NCI-H748 (cell line): ENCODE measurements around the gene ZNF468.
"Not testable (repeated sequence)": the region's sequence is repeated elsewhere in the genome, so short reads cannot be mapped to it uniquely, and the experiment has no call there.

Experiments
- DNase-seq: peaks from one replicate; lab custom pipeline; 2025; ENCODE audit not compliant: unreplicated experiment; lab: John Stamatoyannopoulos, UW

Gene ZNF468

GRCh38 chr19:52857378-52858191, at the start of gene ZNF468:
Gene ZNF468 (minus strand): TSS chr19:52857619. CDS start chr19:52854272, 3,347 bp downstream.
- peak; percentile 83 for DNase-seq

GRCh38 chr19:52904052-52904780, 46.8 kb upstream of the ZNF468 start:
- not testable (repeated sequence) for DNase-seq

GRCh38 chr19:52901842-52902241, 44.4 kb upstream of the ZNF468 start:
- no peak for DNase-seq

DNA sequence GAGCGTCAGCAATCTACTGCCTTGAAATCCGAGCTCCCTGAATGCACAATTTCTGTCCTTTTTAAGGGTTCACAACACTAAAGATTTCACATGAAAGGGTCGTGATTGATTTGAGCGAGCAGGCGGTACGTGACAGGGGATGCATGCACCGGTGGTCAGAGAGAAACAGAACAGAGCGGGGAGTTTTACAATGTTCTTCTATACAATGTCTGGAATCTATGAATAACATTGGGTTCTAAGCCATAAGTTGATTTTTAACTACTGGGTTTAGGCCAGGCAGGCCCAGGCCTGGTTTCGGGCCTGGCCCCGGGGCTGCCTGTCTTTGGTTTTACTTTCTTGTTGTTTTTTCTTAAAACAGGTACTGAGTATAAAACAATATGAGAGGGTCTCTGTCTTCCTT, 41.2 kb upstream of the ZNF468 start:
- not testable (repeated sequence) for DNase-seq

GRCh38 chr19:52898101-52898500, 40.7 kb upstream of the ZNF468 start:
- no peak for DNase-seq

- peak; percentile 96 for DNase-seq
Observed at GRCh38 chr19:52897138-52897935, 39.9 kb upstream of the ZNF468 start, which contains the start of gene ZNF320. Gene ZNF320 (minus strand): TSS chr19:52897635. CDS start chr19:52890255, 7,380 bp downstream.

GRCh38 chr19:52896431-52897137, 39.2 kb upstream of the ZNF468 start:
- peak; percentile 66 for DNase-seq

GRCh38 chr19:52891336-52891735, 33.9 kb upstream of the ZNF468 start:
- no peak for DNase-seq

- DNase-seq = no peak
Observed at GRCh38 chr19:52889931-52890330, 32.5 kb upstream of the ZNF468 start.

GRCh38 chr19:52889076-52889475, 31.7 kb upstream of the ZNF468 start:
- no peak for DNase-seq

DNA sequence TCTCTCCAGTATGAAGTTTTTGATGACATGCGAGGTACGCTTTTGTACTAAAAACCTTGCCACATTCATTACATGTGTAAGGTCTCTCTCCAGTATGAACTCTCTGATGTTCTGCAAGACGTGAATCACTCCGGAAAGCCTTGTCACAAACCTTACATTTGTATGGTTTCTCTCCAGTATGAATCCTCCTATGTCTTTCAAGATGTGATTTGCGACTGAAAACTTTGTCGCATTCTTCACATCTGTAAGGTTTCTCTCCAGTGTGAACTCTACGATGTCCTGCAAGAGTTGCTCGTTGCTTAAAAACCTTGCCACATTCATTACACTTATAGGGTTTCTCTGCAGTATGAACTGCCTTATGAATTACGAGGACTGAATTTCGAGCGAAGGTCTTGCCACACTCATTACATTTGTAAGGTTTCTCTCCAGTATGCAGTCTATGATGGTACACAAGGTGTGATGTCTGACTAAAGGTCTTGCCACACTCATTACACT, 23.5 kb upstream of the ZNF468 start:
- no peak for DNase-seq

DNA sequence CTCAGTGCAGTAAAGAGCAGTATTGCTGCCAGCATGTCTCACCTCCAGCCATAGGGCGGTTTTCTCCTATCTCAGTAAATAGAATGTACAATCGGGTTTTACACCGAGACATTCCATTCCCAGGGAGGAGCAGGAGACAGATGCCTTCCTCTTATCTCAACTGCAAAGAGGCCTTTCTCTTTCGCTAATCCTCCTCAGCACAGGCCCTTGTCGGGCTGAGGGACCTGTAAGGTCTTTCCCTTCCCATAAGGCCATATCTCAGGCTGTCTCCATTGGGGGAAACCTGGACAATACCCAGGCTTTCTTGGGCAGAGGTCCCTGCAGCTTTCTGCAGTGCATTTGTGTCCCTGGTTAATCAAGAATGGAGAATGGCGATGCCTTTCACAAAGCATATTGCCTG, 15.6 kb upstream of the ZNF468 start:
- not testable (repeated sequence) for DNase-seq

DNA sequence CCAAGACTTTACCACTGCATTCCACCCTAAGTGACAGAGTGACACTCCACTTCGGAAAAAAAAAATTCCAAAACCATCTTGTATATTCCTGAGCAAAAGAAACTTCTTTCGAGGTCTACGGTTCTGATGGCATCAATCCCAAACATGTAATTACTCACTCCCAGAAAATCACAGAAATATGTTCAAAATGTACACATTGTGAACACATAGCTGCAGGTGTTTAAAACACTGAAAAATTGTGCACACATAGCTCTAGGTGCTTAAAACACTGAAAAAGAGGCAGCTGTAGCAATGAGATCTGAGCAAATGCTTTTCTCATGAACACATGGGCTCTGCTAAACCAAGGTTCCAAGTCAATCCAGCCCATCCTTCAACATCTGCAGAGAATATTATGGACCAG, 14.0 kb upstream of the ZNF468 start:
- no peak for DNase-seq

- DNase-seq = not testable (repeated sequence)
Observed at GRCh38 chr19:52868031-52868430, 10.6 kb upstream of the ZNF468 start.

GRCh38 chr19:52856540-52857377, 660 bp downstream of the ZNF468 start:
- DNase-seq = peak; percentile 51

DNA sequence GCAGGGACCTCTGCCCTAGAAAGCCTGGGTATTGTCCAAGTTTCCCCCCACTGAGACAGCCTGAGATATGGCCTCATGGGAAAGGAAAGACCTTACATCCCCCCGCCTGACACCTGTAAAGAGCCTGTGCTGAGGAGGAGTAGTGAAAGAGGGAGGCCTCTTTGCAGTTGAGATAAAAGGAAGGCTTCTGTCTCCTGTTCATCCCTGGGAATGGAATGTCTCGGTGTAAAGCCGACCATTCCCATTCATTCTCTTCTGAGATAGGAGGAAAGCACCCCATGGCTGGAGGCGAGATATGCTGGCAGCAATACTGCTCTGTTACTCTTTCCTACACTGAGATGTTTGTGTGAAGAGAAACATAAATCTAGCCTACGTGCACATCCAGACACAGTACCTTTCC, 10.1 kb downstream of the ZNF468 start:
- not testable (repeated sequence) for DNase-seq

- not testable (repeated sequence) for DNase-seq
Observed at GRCh38 chr19:52840825-52841465, 16.5 kb downstream of the ZNF468 start.

- DNase-seq = not testable (repeated sequence)
Observed at GRCh38 chr19:52834289-52834688, 23.1 kb downstream of the ZNF468 start.

GRCh38 chr19:52833541-52833940, 23.9 kb downstream of the ZNF468 start:
- DNase-seq = not testable (repeated sequence)
